Measurements from ENCODE around the gene CRYGB. TPM values are rescaled to one million over a fixed set of nuclear protein-coding genes. Genes with fewer than 3 reads are reported as not detected.
"Not testable (repeated sequence)": the region's sequence is repeated elsewhere in the genome, so short reads cannot be mapped to it uniquely, and the experiment has no call there.

CRYGB gene
- total RNA-seq, 1 donor from 2014 or later, result not detected

DNA sequence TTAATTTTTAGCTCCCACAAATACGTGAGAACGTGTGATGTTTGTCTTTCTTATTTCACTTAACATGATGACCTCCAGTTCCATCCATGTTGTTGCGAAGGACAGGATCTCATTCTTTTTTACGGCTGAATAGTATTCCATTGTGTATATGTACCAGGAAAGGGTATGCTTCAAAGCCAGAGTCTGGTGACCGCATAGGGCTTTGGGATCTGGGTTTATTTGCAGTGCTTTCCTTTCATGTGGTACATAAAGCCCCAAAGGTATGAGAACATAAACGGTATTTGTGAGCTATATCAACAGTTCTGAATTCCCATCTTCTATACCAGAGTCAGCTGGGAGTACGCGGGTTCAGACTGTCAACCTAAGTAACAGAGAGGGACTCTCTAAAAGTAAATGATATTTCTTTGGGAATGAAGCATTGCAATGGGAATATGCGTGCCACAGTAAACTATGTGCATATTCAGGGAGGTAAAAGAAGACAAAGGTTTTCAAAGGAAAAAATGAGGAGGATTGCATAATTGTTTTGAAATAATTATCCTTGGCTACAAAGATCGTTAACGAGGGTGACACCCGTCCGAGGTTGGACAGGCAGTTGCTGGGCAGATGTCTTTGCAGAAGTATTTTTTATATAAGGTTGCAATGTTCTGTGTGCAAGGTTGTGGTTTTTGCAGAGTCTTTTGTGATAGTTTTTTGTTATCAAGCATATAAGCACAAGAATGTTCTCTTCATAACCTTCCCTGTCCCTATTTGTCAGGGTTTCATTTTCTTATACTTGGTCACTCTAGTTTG is 46.1 kb downstream of the CRYGB start:
- no peak overlapping the region for H3K9ac ChIP-seq
- no peaks in the 10 kb centered on the region for H3K36me3 ChIP-seq
- no peaks in the 10 kb centered on the region for H4K20me1 ChIP-seq (ENCODE audit: low read depth)
- H3K27ac Mint-ChIP-seq, result no peak overlapping the region
- H3K9me3 Mint-ChIP-seq, result no peaks in the 10 kb centered on the region
- H3K27me3 ChIP-seq, result no peaks in the 10 kb centered on the region
- H3K9me3 ChIP-seq (ENCODE audit: low read depth), result no peaks in the 10 kb centered on the region
- H3K4me1 ChIP-seq, result peaks cover 8% of the 10 kb centered on the region
- no peak overlapping the region for H3K27ac ChIP-seq
- no peak for DNase-seq (ENCODE audit: low spot score)
- H3K27me3 Mint-ChIP-seq (ENCODE audit: insufficient read depth, low read depth), result peaks cover 3% of the 10 kb centered on the region
- no peaks in the 10 kb centered on the region for H3K79me2 ChIP-seq (ENCODE audit: low read depth)
- peaks cover 11% of the 10 kb centered on the region for H3K4me1 Mint-ChIP-seq
- no peak overlapping the region for H2AFZ ChIP-seq (replicated peaks)
- H3F3A ChIP-seq (ENCODE audit: low read depth), result peaks cover 20% of the 10 kb centered on the region
- no peak for TF ChIP-seq EZH2 (IDR thresholded peaks at IDR 0.05)
- TF ChIP-seq, protein P1, sequence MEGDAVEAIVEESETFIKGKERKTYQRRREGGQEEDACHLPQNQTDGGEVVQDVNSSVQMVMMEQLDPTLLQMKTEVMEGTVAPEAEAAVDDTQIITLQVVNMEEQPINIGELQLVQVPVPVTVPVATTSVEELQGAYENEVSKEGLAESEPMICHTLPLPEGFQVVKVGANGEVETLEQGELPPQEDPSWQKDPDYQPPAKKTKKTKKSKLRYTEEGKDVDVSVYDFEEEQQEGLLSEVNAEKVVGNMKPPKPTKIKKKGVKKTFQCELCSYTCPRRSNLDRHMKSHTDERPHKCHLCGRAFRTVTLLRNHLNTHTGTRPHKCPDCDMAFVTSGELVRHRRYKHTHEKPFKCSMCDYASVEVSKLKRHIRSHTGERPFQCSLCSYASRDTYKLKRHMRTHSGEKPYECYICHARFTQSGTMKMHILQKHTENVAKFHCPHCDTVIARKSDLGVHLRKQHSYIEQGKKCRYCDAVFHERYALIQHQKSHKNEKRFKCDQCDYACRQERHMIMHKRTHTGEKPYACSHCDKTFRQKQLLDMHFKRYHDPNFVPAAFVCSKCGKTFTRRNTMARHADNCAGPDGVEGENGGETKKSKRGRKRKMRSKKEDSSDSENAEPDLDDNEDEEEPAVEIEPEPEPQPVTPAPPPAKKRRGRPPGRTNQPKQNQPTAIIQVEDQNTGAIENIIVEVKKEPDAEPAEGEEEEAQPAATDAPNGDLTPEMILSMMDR (IDR thresholded peaks at IDR 0.05), result no peak
- no peak for TF ChIP-seq EZH2phosphoT487 (IDR thresholded peaks at IDR 0.05)
- H3K4me3 Mint-ChIP-seq, result no peak overlapping the region
- H3K36me3 Mint-ChIP-seq, result no peaks in the 10 kb centered on the region
- H3K4me3 ChIP-seq, result no peak overlapping the region
- H3K4me2 ChIP-seq, result no peak overlapping the region

DNA sequence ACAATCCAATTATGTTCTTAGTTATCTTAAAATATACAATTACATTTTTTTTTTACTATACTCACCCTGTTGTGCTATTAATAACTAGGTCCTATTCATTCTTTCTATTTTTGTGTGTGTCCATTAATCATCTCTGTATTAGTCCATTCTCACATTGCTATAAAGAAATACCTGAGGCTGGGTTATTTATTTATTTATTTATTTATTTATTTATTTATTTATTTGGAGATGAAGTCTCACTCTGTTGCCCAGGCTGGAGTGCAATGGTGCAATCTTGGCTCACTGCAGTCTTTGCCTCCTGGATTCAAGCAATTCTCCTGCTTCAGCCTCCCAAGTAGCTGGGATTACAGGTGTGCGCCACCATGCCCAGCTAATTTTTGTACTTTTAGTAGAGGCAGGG is 47.3 kb downstream of the CRYGB start:
- H3K4me1 Mint-ChIP-seq; H3K4me3 Mint-ChIP-seq; H3K27me3 ChIP-seq; H3K4me2 ChIP-seq; H4K20me1 ChIP-seq (ENCODE audit: low read depth); H3K36me3 ChIP-seq; H3K9ac ChIP-seq; H3K36me3 Mint-ChIP-seq; H3K9me3 ChIP-seq (ENCODE audit: low read depth); H3K4me3 ChIP-seq; H3K4me1 ChIP-seq; DNase-seq (ENCODE audit: low spot score); H3K27ac Mint-ChIP-seq; H3K27me3 Mint-ChIP-seq (ENCODE audit: insufficient read depth, low read depth); H3K9me3 Mint-ChIP-seq; H2AFZ ChIP-seq (replicated peaks); H3K79me2 ChIP-seq (ENCODE audit: low read depth); H3K27ac ChIP-seq: not testable (repeated sequence)
- peaks cover 16% of the 10 kb centered on the region for H3F3A ChIP-seq (ENCODE audit: low read depth)

- H4K20me1 ChIP-seq (ENCODE audit: low read depth), result no peaks in the 10 kb centered on the region
- H2AFZ ChIP-seq (replicated peaks), result no peak overlapping the region
- H3K27me3 ChIP-seq, result no peaks in the 10 kb centered on the region
- H3F3A ChIP-seq (ENCODE audit: low read depth), result peaks cover 12% of the 10 kb centered on the region
- H3K9me3 ChIP-seq (ENCODE audit: low read depth), result no peaks in the 10 kb centered on the region
- H3K36me3 Mint-ChIP-seq, result no peaks in the 10 kb centered on the region
- H3K27me3 Mint-ChIP-seq (ENCODE audit: insufficient read depth, low read depth), result peaks cover 3% of the 10 kb centered on the region
- no peaks in the 10 kb centered on the region for H3K79me2 ChIP-seq (ENCODE audit: low read depth)
- H3K9me3 Mint-ChIP-seq, result no peaks in the 10 kb centered on the region
- H3K27ac Mint-ChIP-seq, result no peak overlapping the region
- H3K4me3 Mint-ChIP-seq, result no peak overlapping the region
- DNase-seq (ENCODE audit: low spot score), result no peak
- TF ChIP-seq, protein P1 (IDR thresholded peaks at IDR 0.05), result no peak
- TF ChIP-seq EZH2 (IDR thresholded peaks at IDR 0.05) (no peak), EZH2phosphoT487 (IDR thresholded peaks at IDR 0.05) (no peak)
- no peak overlapping the region for H3K4me3 ChIP-seq
- no peak overlapping the region for H3K9ac ChIP-seq
- H3K36me3 ChIP-seq, result no peaks in the 10 kb centered on the region
- peaks cover under 1% of the 10 kb centered on the region for H3K4me1 ChIP-seq
- peaks cover 7% of the 10 kb centered on the region for H3K4me1 Mint-ChIP-seq
- H3K4me2 ChIP-seq, result no peak overlapping the region
- H3K27ac ChIP-seq, result no peak overlapping the region
These were observed 47.7 kb downstream of the CRYGB start for GRCh38 chr2:208098267-208098666.

GRCh38 chr2:208097801-208098200 is 48.2 kb downstream of the CRYGB start:
- TF ChIP-seq EZH2 (IDR thresholded peaks at IDR 0.05) (no peak), EZH2phosphoT487 (IDR thresholded peaks at IDR 0.05) (no peak)
- TF ChIP-seq, protein P1 (IDR thresholded peaks at IDR 0.05), result no peak
- Histone ChIP-seq H3K79me2 (ENCODE audit: low read depth) (no peaks in the 10 kb centered on the region), H3F3A (ENCODE audit: low read depth) (peaks cover 12% of the 10 kb centered on the region), H4K20me1 (ENCODE audit: low read depth) (no peaks in the 10 kb centered on the region), H3K36me3 (no peaks in the 10 kb centered on the region), H3K27me3 (no peaks in the 10 kb centered on the region), H3K4me1 (no peaks in the 10 kb centered on the region), H3K4me3 (no peak overlapping the region), H3K4me2 (no peak overlapping the region), H2AFZ (replicated peaks) (peak overlapping the region; percentile 12), H3K27ac (no peak overlapping the region), H3K9me3 (ENCODE audit: low read depth) (no peaks in the 10 kb centered on the region), H3K9ac (no peak overlapping the region)
- no peak for DNase-seq (ENCODE audit: low spot score)
- Mint-ChIP-seq H3K4me3 (no peak overlapping the region), H3K27ac (no peak overlapping the region), H3K27me3 (ENCODE audit: insufficient read depth, low read depth) (peaks cover 3% of the 10 kb centered on the region), H3K4me1 (peaks cover 7% of the 10 kb centered on the region), H3K9me3 (no peaks in the 10 kb centered on the region), H3K36me3 (no peaks in the 10 kb centered on the region)
